Measurements from ENCODE around the gene AFDN. TPM values are rescaled to one million over a fixed set of nuclear protein-coding genes. Genes with fewer than 3 reads are reported as not detected.

AFDN gene
- polyA plus RNA-seq, 1 of the 3 experiments (the other 2 are of a cell fraction): 25.1 TPM

DNA sequence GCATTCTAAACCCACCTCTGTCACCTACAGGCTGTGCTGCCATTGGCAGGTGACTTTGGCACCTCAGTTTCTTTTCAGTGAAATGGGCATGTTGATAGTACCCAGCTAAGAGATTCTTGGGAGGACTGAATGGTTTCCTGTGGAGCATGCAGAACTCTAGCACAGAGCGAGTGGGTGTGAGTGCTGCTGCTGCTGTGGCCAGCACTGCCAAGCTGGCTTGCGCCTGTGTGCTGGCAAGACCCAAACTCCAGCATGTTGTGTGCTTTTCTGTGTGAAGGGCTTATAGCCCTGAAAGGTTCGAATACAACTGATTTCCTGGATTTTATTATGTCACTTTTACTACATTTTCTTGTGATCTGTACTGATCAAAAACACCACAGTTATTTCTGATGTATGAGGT lies 92.6 kb downstream of the AFDN start:
- TF ChIP-seq NFIC (IDR thresholded peaks at IDR 0.05; ENCODE audit: borderline replicate concordance): no peak
- no peak for TF ChIP-seq CHD2 (IDR thresholded peaks at IDR 0.05; ENCODE audit: low read length, partially characterized antibody)
- no peak for TF ChIP-seq FOSL2 (IDR thresholded peaks at IDR 0.05; ENCODE audit: borderline replicate concordance, low read depth)
- TF ChIP-seq TCF12 (IDR thresholded peaks at IDR 0.05): no peak
- TF ChIP-seq USF2 (IDR thresholded peaks at IDR 0.05; ENCODE audit: borderline replicate concordance, low read depth, low read length): no peak
- TF ChIP-seq NRF1 (IDR thresholded peaks at IDR 0.05; ENCODE audit: low read depth, low read length): no peak
- TF ChIP-seq, protein P1, sequence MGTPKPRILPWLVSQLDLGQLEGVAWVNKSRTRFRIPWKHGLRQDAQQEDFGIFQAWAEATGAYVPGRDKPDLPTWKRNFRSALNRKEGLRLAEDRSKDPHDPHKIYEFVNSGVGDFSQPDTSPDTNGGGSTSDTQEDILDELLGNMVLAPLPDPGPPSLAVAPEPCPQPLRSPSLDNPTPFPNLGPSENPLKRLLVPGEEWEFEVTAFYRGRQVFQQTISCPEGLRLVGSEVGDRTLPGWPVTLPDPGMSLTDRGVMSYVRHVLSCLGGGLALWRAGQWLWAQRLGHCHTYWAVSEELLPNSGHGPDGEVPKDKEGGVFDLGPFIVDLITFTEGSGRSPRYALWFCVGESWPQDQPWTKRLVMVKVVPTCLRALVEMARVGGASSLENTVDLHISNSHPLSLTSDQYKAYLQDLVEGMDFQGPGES (IDR thresholded peaks at IDR 0.05; ENCODE audit: low read depth, low read length): no peak
- TF ChIP-seq ELF1 (IDR thresholded peaks at IDR 0.05): no peak
- no peak for TF ChIP-seq EP300 (IDR thresholded peaks at IDR 0.05; ENCODE audit: borderline replicate concordance in 1 of 2, low read depth in 1 of 2, low read length in 1 of 2)
- no peak for TF ChIP-seq JUND (IDR thresholded peaks at IDR 0.05)
- TF ChIP-seq, protein P2, sequence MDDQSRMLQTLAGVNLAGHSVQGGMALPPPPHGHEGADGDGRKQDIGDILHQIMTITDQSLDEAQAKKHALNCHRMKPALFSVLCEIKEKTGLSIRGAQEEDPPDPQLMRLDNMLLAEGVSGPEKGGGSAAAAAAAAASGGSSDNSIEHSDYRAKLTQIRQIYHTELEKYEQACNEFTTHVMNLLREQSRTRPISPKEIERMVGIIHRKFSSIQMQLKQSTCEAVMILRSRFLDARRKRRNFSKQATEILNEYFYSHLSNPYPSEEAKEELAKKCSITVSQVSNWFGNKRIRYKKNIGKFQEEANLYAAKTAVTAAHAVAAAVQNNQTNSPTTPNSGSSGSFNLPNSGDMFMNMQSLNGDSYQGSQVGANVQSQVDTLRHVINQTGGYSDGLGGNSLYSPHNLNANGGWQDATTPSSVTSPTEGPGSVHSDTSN (IDR thresholded peaks at IDR 0.05): no peak
- Histone ChIP-seq H3K27ac (ENCODE audit: low read depth in 2 of 2, low read length in 1 of 2) (no peak overlapping the region), H4K20me1 (ENCODE audit: insufficient read depth) (no peaks in the 10 kb centered on the region), H3K27me3 (ENCODE audit: insufficient read depth) (no peaks in the 10 kb centered on the region), H3K4me1 (ENCODE audit: control insufficient read depth in 1 of 2, insufficient read depth in 2 of 2, low read depth in 1 of 2, low read length in 1 of 2) (no peaks in the 10 kb centered on the region), H3K4me3 (ENCODE audit: low read depth in 2 of 2, low read length in 1 of 2) (no peak overlapping the region), H3K9me2 (no peaks in the 10 kb centered on the region), H2AFZ (ENCODE audit: low read depth) (no peak overlapping the region), H3K9ac (no peak overlapping the region), H3K79me2 (ENCODE audit: insufficient read depth) (no peaks in the 10 kb centered on the region), H3K9me3 (no peaks in the 10 kb centered on the region), H3K4me2 (no peak overlapping the region), H3F3A (replicated peaks; ENCODE audit: insufficient read depth) (no peaks in the 10 kb centered on the region), H3K36me3 (replicated peaks in 1 of 2; ENCODE audit: control insufficient read depth in 1 of 2, insufficient read depth in 2 of 2, low read length in 1 of 2) (peaks cover 23 to 88% of the 10 kb centered on the region in 2 experiments)
- POLR2A ChIA-PET: no interaction called here
- no peak for DNase-seq
- CTCF ChIA-PET: interaction anchor here (0.8 to 3.4 kb wide), 3 partner anchors 12 to 535 kb away, joined by 3 to 12 read pairs (median 3); no protein-coding TSS in a partner anchor
- 92% methylated on average over 2 of the region's 3 CpGs for WGBS (ENCODE audit: low lambda C conversion rate)

DNA sequence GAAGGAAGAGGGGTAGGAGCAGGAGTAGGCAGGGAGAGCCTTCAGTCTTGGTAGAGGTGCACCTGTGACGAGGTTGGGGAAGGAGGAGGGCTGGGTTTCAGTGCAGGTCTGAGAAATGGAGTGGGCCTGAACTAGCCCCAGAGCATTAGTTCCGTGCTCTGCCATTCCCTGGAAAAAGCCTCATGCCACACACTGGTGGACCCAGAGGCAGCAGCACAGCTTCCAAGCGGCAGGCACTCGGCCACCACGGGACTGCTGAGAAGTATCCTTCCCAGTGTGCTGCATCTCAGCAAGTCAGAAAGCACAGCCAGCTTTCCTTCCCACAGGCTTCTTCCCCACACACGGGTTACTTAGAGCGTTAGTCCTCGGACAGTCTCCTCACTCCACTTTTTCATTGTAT lies 93.5 kb downstream of the AFDN start:
- ChIA-PET POLR2A (no interaction called here), CTCF (interaction anchor here (0.8 to 3.4 kb wide), 4 partner anchors 13 to 534 kb away, joined by 3 to 12 read pairs (median 4); no protein-coding TSS in a partner anchor)
- TF ChIP-seq TEAD4 (IDR thresholded peaks at IDR 0.05; ENCODE audit: borderline replicate concordance, insufficient read depth): no peak
- TF ChIP-seq NRF1 (IDR thresholded peaks at IDR 0.05; ENCODE audit: low read depth, low read length): no peak
- H3K27me3 ChIP-seq (ENCODE audit: insufficient read depth): no peaks in the 10 kb centered on the region
- no peaks in the 10 kb centered on the region for H3K79me2 ChIP-seq (ENCODE audit: insufficient read depth)
- peaks cover 26 to 85% of the 10 kb centered on the region in 2 experiments for H3K36me3 ChIP-seq (replicated peaks in 1 of 2; ENCODE audit: control insufficient read depth in 1 of 2, insufficient read depth in 2 of 2, low read length in 1 of 2)
- no peak overlapping the region for H3K4me3 ChIP-seq (ENCODE audit: low read depth in 2 of 2, low read length in 1 of 2)
- no peak overlapping the region for H3K4me2 ChIP-seq
- no peak overlapping the region for H2AFZ ChIP-seq (ENCODE audit: low read depth)
- H3K9me2 ChIP-seq: no peaks in the 10 kb centered on the region
- H3K27ac ChIP-seq (ENCODE audit: low read depth in 2 of 2, low read length in 1 of 2): no peak overlapping the region
- H3F3A ChIP-seq (replicated peaks; ENCODE audit: insufficient read depth): no peaks in the 10 kb centered on the region
- H3K4me1 ChIP-seq (ENCODE audit: control insufficient read depth in 1 of 2, insufficient read depth in 2 of 2, low read depth in 1 of 2, low read length in 1 of 2): no peaks in the 10 kb centered on the region
- no peaks in the 10 kb centered on the region for H3K9me3 ChIP-seq
- DNase-seq: no peak
- over 99% methylated on average over 7 of the region's 8 CpGs for WGBS (ENCODE audit: low lambda C conversion rate)
- no peak overlapping the region for H3K9ac ChIP-seq
- H4K20me1 ChIP-seq (ENCODE audit: insufficient read depth): no peaks in the 10 kb centered on the region
